HL-60 (cell line): ENCODE data around the gene ZNF786.

Experiments
- DNase-seq, 2 experiments: peaks; one replicate each; pipeline ENCODE4 v3.0.0-alpha.2; 2010 to 2020; ENCODE audit warnings: low read depth in 1 of 2, low spot score in 1 of 2
- H3K27ac ChIP-seq: fragments of 250-450 bp; sonication (Bioruptor Pico); replicated peaks from 2 replicates; pipeline ENCODE4 v1.5.1; 2020; ENCODE audit warnings: mild to moderate bottlenecking, moderate library complexity
- H3K27me3 ChIP-seq: fragments of 250-450 bp; sonication (Bioruptor Pico); 2 replicates; pipeline ENCODE4 v1.5.1; 2021; ENCODE audit warnings: mild to moderate bottlenecking, moderate library complexity; ENCODE audit not compliant: insufficient read depth, poor library complexity, severe bottlenecking
- H3K4me3 ChIP-seq: replicated peaks from 2 replicates; pipeline ENCODE4 v1.5.1; 2011; ENCODE audit warnings: mild to moderate bottlenecking, control low read depth, low read length; ENCODE audit not compliant: insufficient read depth
- CTCF ChIP-seq: IDR thresholded peaks from one replicate; pipeline ENCODE4 v1.5.1; 2011; ENCODE audit warnings: low read length, control low read depth, inconsistent platforms; ENCODE audit not compliant: insufficient read depth
- GABPA ChIP-seq: IDR thresholded peaks from 2 replicates; pipeline ENCODE4 v1.6.1; 2012; ENCODE audit warnings: low read depth
- POLR2AphosphoS5 ChIP-seq: IDR thresholded peaks from 2 replicates; pipeline ENCODE4 v1.6.1; 2012; ENCODE audit warnings: low read depth
- REST ChIP-seq: IDR thresholded peaks from 2 replicates; pipeline ENCODE4 v1.6.1; 2012; ENCODE audit warnings: low read depth; ENCODE audit not compliant: insufficient replicate concordance
- SPI1 ChIP-seq: IDR thresholded peaks from 2 replicates; pipeline ENCODE4 v1.6.1; 2012; ENCODE audit warnings: low read depth, mild to moderate bottlenecking, borderline replicate concordance

Gene ZNF786

GRCh38 chr7:149130572-149131198 is 40.2 kb upstream of the ZNF786 start:
- Histone ChIP-seq H3K27me3 (no peaks in the 10 kb centered on the region), H3K4me3 (no peak overlapping the region), H3K27ac (no peak overlapping the region)
- no peak for DNase-seq
- no peak for TF ChIP-seq REST
- TF ChIP-seq SPI1 = no peak
- TF ChIP-seq GABPA = no peak
- TF ChIP-seq CTCF = no peak
- no peak for TF ChIP-seq POLR2AphosphoS5

GRCh38 chr7:149126662-149127266 is 36.2 kb upstream of the ZNF786 start:
- peak overlapping the region; percentile 92 for H3K4me3 ChIP-seq
- H3K27me3 ChIP-seq = no peaks in the 10 kb centered on the region
- peak; percentile 73 for TF ChIP-seq GABPA
- no peak for TF ChIP-seq CTCF
- peak overlapping the region; percentile 92 for H3K27ac ChIP-seq
- DNase-seq = peak; percentile 54 to 56

GRCh38 chr7:149125863-149126661 is 35.5 kb upstream of the ZNF786 start, which contains the start of gene ZNF425:
Gene ZNF425, minus strand, starts transcription at chr7:149126324. Its CDS starts 111 bp downstream, at chr7:149126213.
- H3K27me3 ChIP-seq = no peaks in the 10 kb centered on the region
- TF ChIP-seq CTCF = peak; percentile 66
- peak; percentile 49 for TF ChIP-seq REST
- TF ChIP-seq SPI1 = peak; percentile 58; the same call in 1 of the 2 replicates
- peak; percentile 60 for TF ChIP-seq GABPA
- peak; percentile 91 for TF ChIP-seq POLR2AphosphoS5
- H3K4me3 ChIP-seq = peak within 1 kb of the TSS; percentile 92
- H3K27ac ChIP-seq = peak within 1 kb of the TSS; percentile 92
- DNase-seq = peak; percentile 88 to 89
